Prostate gland (tissue), 2 donors: ENCODE results near the gene PCDHA1. TPM values are rescaled to one million over a fixed set of nuclear protein-coding genes. Genes with fewer than 3 reads are reported as not detected.
"Not testable (repeated sequence)": the region's sequence is repeated elsewhere in the genome, so short reads cannot be mapped to it uniquely, and the experiment has no call there.

Experiments used
- DNase-seq: peaks from one replicate; pipeline ENCODE4 v3.0.0-alpha.2; 2019; ENCODE audit warnings: low spot score
- H3K27ac ChIP-seq, 2 donors: fragments of 200-600 bp; sonication (generic); 2 replicates each; pipeline ENCODE4 v1.5.1; 2017 to 2019
- H3K27me3 ChIP-seq: fragments of 200-600 bp; sonication (generic); replicated peaks from 2 replicates; pipeline ENCODE4 v1.5.1; 2019; ENCODE audit not compliant: insufficient read depth
- H3K36me3 ChIP-seq, 2 donors: fragments of 200-600 bp; sonication (generic); 1 replicate in 1 of 2; 2 replicates in 1 of 2; pipeline versions ENCODE4 v1.5.1 to v1.8.1; 2017 to 2019
- H3K4me1 ChIP-seq: fragments of 200-600 bp; sonication (generic); replicated peaks from 2 replicates; pipeline ENCODE4 v1.5.1; 2019
- H3K4me3 ChIP-seq, 2 donors: fragments of 200-600 bp; sonication (generic); 2 replicates each; pipeline ENCODE4 v1.5.1; 2017 to 2019
- H3K9me3 ChIP-seq: fragments of 200-600 bp; sonication (generic); 2 replicates; pipeline ENCODE4 v1.5.1; 2017
- POLR2A ChIP-seq: fragments of 450-650 bp; IDR thresholded peaks from one replicate; pipeline ENCODE4 v1.6.1; 2016; ENCODE audit warnings: antibody characterized with exemption, mild to moderate bottlenecking
- POLR2AphosphoS5 ChIP-seq: sonication (generic); formaldehyde crosslinking; IDR thresholded peaks from one replicate; pipeline ENCODE4 v1.6.1; 2017; ENCODE audit warnings: antibody characterized with exemption
- WGBS: methylation state at CpG from one replicate; pipeline ENCODE4 v1.1.5; 2018; 5-methylcytosine and 5-hydroxymethylcytosine counted together
- intact Hi-C: fragments of 100-400 bp; cut with DNase I; formaldehyde crosslinking; loops from one replicate; pipeline ENCODE4 v1.14.2; 2022
- total RNA-seq, 2 donors: library from RNA; depleted of rRNA; stranded (reverse); fragments of >200 nt; gene quantifications; one replicate each; pipeline ENCODE4 v1.1.0, GENCODE V29; 2016
- TF ChIP-seq, protein P1 (sequence below), 4 experiments: fragments of 200-600 bp in 2 of 4; fragments of 450-650 bp in 2 of 4; sonication (generic) in 2 of 4; IDR thresholded peaks; 1 replicate in 3 of 4; 2 replicates in 1 of 4; pipeline ENCODE4 v1.5.1; 2016 to 2019; ENCODE audit warnings: antibody characterized with exemption in 4 of 4, mild to moderate bottlenecking in 2 of 4, moderate library complexity in 2 of 4

PCDHA1 gene
- total RNA-seq, 2 donors from 2014 or later = 0.85 TPM; not detected in 1

DNA sequence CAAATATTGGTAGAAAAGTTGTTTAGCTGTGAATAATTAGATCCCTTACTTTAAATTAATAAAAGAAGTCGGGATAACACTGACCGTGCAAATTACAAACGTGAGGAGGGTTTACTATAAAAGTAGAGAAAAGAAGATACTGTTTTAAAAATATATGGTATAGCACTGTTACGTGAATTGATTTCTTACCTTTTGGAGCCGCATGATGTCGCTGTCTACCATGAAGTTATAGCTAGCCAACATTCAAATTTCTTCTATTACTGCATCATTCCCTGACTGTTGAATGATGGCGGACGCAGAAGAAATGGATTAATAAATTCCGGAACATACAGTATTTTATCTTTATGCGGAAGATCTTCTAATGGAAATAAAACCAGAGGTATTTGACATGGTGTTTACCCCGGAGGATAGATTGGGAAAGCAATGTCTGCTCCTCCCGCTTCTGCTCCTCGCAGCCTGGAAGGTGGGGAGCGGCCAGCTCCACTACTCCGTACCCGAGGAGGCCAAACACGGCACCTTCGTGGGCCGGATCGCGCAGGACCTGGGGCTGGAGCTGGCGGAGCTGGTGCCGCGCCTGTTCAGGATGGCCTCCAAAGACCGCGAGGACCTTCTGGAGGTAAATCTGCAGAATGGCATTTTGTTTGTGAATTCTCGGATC, 41.9 kb downstream of the PCDHA1 start, which contains the start of gene PCDHA6:
TSS of gene PCDHA6 (plus strand) at position 257 of the 658 bp plus-strand sequence. CDS start at position 389, 132 bp downstream.
- WGBS = 17% methylated on average over 27 of the region's 27 CpGs
- intact Hi-C loops = no loop called here
- no peaks in the 10 kb centered on the region for H3K36me3 ChIP-seq
- H3K4me3 ChIP-seq = peak within 1 kb of the TSS in 1 of 2 donors; percentile 14
- no peak within 1 kb of the TSS for H3K27ac ChIP-seq
- TF ChIP-seq POLR2AphosphoS5 = no peak
- TF ChIP-seq, protein P1, sequence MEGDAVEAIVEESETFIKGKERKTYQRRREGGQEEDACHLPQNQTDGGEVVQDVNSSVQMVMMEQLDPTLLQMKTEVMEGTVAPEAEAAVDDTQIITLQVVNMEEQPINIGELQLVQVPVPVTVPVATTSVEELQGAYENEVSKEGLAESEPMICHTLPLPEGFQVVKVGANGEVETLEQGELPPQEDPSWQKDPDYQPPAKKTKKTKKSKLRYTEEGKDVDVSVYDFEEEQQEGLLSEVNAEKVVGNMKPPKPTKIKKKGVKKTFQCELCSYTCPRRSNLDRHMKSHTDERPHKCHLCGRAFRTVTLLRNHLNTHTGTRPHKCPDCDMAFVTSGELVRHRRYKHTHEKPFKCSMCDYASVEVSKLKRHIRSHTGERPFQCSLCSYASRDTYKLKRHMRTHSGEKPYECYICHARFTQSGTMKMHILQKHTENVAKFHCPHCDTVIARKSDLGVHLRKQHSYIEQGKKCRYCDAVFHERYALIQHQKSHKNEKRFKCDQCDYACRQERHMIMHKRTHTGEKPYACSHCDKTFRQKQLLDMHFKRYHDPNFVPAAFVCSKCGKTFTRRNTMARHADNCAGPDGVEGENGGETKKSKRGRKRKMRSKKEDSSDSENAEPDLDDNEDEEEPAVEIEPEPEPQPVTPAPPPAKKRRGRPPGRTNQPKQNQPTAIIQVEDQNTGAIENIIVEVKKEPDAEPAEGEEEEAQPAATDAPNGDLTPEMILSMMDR (IDR thresholded peaks at IDR 0.05) = peak in 1 of 4 experiments; percentile 12
- DNase-seq = no peak
- no peaks in the 10 kb centered on the region for H3K4me1 ChIP-seq
- no peaks in the 10 kb centered on the region for H3K9me3 ChIP-seq
- peaks cover 2% of the 10 kb centered on the region for H3K27me3 ChIP-seq

DNA sequence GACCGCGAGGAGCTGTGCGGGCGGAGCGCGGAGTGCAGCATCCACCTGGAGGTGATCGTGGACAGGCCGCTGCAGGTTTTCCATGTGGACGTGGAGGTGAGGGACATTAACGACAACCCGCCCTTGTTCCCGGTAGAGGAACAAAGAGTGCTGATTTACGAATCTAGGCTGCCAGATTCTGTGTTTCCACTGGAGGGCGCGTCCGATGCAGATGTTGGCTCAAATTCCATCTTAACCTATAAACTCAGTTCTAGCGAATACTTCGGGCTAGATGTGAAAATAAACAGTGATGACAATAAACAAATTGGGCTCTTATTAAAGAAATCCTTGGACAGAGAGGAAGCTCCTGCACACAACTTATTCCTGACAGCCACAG, 42.4 kb downstream of the PCDHA1 start:
- H3K27ac ChIP-seq = no peak overlapping the region
- no peaks in the 10 kb centered on the region for H3K4me1 ChIP-seq
- H3K9me3 ChIP-seq = no peaks in the 10 kb centered on the region
- intact Hi-C loops = no loop called here
- peak overlapping the region in 1 of 2 donors; percentile 14 for H3K4me3 ChIP-seq
- TF ChIP-seq POLR2AphosphoS5 (no peak), POLR2A (no peak)
- TF ChIP-seq, protein P1 (IDR thresholded peaks at IDR 0.05) = no peak
- peaks cover 2% of the 10 kb centered on the region for H3K27me3 ChIP-seq
- DNase-seq = no peak
- H3K36me3 ChIP-seq = no peaks in the 10 kb centered on the region
- WGBS = 21% methylated on average over 18 of the region's 18 CpGs

DNA sequence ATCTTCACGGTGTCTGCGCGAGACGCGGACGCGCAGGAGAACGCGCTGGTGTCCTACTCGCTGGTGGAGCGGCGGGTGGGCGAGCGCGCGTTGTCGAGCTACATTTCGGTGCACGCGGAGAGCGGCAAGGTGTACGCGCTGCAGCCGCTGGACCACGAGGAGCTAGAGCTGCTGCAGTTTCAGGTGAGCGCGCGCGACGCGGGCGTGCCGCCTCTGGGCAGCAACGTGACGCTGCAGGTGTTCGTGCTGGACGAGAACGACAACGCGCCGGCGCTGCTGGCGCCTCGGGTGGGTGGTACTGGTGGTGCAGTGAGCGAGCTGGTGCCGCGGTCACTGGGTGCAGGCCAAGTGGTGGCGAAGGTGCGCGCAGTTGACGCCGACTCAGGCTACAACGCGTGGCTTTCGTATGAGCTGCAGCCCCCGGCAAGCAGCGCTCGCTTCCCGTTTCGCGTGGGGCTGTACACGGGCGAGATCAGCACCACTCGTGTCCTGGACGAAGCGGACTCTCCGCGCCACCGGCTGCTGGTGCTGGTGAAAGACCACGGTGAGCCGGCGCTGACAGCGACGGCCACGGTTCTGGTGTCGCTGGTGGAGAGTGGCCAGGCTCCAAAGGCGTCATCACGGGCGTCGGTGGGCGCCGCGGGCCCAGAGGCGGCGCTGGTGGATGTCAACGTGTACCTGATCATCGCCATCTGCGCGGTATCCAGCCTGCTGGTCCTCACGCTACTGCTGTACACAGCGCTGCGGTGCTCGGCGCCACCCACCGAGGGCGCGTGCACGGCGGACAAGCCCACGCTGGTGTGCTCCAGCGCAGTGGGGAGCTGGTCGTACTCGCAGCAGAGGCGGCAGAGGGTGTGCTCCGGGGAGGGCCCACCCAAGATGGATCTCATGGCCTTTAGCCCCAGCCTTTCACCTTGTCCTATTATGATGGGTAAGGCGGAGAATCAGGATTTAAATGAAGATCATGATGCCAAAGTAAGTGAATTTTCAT, 43.9 kb downstream of the PCDHA1 start:
- H3K27me3 ChIP-seq, H3K27ac ChIP-seq, H3K4me1 ChIP-seq, intact Hi-C loops, H3K9me3 ChIP-seq, H3K4me3 ChIP-seq, DNase-seq, H3K36me3 ChIP-seq: not testable (repeated sequence)
- 38% methylated on average over 74 of the region's 106 CpGs for WGBS

DNA sequence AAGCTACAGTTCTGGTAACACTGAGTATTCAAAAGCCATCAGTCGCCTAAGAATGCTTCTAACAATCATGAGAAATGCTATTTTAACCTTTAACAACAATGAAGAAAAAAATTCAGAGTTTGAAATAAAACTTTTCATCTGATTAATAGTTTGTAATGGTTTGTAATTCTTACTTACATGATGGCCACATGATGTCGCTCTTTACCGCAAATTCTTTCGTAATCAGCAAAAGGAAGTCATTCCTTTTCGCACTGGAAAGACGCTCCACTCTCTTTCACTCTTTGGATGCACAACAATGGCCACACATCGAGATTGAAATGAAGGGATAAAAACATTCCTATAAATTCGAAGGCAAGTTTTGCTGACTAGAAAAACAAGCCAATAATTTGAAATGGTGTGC, 48.1 kb downstream of the PCDHA1 start, which contains the start of gene PCDHA7:
TSS of gene PCDHA7 (plus strand) at position 277 of the 400 bp plus-strand sequence. CDS start at position 392, 115 bp downstream.
- Histone ChIP-seq H3K9me3 (no peaks in the 10 kb centered on the region), H3K27me3 (peaks cover 4% of the 10 kb centered on the region)

DNA sequence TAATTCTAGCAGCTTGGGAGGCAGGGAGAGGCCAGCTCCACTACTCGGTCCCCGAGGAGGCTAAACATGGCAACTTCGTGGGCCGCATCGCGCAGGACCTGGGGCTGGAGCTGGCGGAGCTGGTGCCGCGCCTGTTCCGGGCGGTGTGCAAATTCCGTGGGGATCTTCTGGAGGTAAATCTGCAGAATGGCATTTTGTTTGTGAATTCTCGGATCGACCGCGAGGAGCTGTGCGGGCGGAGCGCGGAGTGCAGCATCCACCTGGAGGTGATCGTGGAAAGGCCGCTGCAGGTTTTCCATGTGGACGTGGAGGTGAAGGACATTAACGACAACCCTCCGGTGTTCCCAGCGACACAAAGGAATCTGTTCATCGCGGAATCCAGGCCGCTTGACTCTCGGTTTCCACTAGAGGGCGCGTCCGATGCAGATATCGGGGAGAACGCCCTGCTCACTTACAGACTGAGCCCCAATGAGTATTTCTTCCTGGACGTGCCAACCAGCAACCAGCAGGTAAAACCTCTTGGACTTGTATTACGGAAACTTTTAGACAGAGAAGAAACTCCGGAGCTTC, 48.6 kb downstream of the PCDHA1 start:
- H3K27ac ChIP-seq, DNase-seq, intact Hi-C loops, H3K4me1 ChIP-seq, H3K9me3 ChIP-seq, H3K4me3 ChIP-seq, H3K27me3 ChIP-seq, H3K36me3 ChIP-seq: not testable (repeated sequence)
- WGBS = 12% methylated on average over 25 of the region's 38 CpGs

More for the DNA sequence above, 48.1 kb downstream of the PCDHA1 start, which contains the start of gene PCDHA7:
- Histone ChIP-seq H3K4me1 (no peaks in the 10 kb centered on the region), H3K27ac (no peak within 1 kb of the TSS), H3K36me3 (no peaks in the 10 kb centered on the region), H3K4me3 (no peak within 1 kb of the TSS)
- DNase-seq = no peak
- 14% methylated on average over 8 of the region's 8 CpGs for WGBS
- intact Hi-C loops = no loop called here
- TF ChIP-seq POLR2AphosphoS5 = no peak
- TF ChIP-seq, protein P1 (IDR thresholded peaks at IDR 0.05) = no peak
- TF ChIP-seq POLR2A = no peak
